ENCODE measurements around the gene HEG1. TPM values are rescaled to one million over a fixed set of nuclear protein-coding genes. Genes with fewer than 3 reads are reported as not detected.

HEG1 gene
- total and polyA plus RNA-seq, 2 of the 4 experiments (the other 2 are of a cell fraction): 25.6 to 43.4 TPM

DNA sequence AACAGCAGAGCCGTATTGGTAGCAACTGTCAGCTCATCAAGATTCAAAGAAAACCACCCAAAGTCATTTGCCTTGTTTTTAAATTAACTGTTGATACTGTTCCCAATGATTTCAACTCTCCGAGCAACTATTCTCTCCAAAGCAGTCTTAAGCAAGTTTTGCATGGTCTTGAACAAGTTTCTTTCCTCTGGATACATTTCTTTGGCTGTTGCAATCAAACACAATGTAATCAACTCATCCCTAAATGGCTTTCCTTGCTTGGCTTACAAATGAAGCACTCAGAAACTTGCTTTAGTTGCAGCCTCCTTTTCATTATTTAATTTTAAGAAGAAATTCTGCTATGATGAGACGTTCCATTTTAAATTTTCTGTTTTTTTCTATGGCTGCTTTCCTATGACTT, 105.8 kb downstream of the HEG1 start:
- H3K27ac ChIP-seq (ENCODE audit: insufficient read depth, low read length): no peak overlapping the region
- peak; percentile 33 for DNase-seq
- H3K14ac ChIP-seq (replicated peaks; ENCODE audit: low read depth, low read length): no peak overlapping the region
- H3K56ac ChIP-seq (ENCODE audit: extremely low read depth, insufficient read depth, low read length): no peak overlapping the region
- no peak overlapping the region for H2BK15ac ChIP-seq (ENCODE audit: low read depth, low read length)
- no peak overlapping the region for H4K5ac ChIP-seq (ENCODE audit: low read depth, low read length)
- no peak overlapping the region for H4K8ac ChIP-seq (ENCODE audit: low read depth in 2 of 2, low read length in 2 of 2)
- ChIA-PET CTCF (no interaction called here), POLR2A (ENCODE audit: unreplicated experiment) (no interaction called here)
- H2AK9ac ChIP-seq (replicated peaks; ENCODE audit: low read depth, low read length, poor library complexity): no peak overlapping the region
- H3K18ac ChIP-seq (ENCODE audit: low read depth, low read length): no peak overlapping the region
- TF ChIP-seq, protein P1, sequence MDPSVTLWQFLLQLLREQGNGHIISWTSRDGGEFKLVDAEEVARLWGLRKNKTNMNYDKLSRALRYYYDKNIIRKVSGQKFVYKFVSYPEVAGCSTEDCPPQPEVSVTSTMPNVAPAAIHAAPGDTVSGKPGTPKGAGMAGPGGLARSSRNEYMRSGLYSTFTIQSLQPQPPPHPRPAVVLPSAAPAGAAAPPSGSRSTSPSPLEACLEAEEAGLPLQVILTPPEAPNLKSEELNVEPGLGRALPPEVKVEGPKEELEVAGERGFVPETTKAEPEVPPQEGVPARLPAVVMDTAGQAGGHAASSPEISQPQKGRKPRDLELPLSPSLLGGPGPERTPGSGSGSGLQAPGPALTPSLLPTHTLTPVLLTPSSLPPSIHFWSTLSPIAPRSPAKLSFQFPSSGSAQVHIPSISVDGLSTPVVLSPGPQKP (IDR thresholded peaks at IDR 0.05; ENCODE audit: borderline replicate concordance, low read depth, low read length): no peak
- no peak for TF ChIP-seq CEBPB (IDR thresholded peaks at IDR 0.05; ENCODE audit: low read depth, low read length)
- TF ChIP-seq RCOR1 (IDR thresholded peaks at IDR 0.05; ENCODE audit: insufficient replicate concordance, low read length): no peak
- no peak for TF ChIP-seq RAD21 (IDR thresholded peaks at IDR 0.05; ENCODE audit: low read length)
- TF ChIP-seq, protein P2, sequence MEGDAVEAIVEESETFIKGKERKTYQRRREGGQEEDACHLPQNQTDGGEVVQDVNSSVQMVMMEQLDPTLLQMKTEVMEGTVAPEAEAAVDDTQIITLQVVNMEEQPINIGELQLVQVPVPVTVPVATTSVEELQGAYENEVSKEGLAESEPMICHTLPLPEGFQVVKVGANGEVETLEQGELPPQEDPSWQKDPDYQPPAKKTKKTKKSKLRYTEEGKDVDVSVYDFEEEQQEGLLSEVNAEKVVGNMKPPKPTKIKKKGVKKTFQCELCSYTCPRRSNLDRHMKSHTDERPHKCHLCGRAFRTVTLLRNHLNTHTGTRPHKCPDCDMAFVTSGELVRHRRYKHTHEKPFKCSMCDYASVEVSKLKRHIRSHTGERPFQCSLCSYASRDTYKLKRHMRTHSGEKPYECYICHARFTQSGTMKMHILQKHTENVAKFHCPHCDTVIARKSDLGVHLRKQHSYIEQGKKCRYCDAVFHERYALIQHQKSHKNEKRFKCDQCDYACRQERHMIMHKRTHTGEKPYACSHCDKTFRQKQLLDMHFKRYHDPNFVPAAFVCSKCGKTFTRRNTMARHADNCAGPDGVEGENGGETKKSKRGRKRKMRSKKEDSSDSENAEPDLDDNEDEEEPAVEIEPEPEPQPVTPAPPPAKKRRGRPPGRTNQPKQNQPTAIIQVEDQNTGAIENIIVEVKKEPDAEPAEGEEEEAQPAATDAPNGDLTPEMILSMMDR (conservative IDR thresholded peaks at IDR 0.05; ENCODE audit: low read depth, low read length): no peak
- no peak for TF ChIP-seq FOS (IDR thresholded peaks at IDR 0.05; ENCODE audit: low read depth, low read length)
- TF ChIP-seq MAFK (IDR thresholded peaks at IDR 0.05; ENCODE audit: low read depth, low read length): no peak
- no peak for TF ChIP-seq MXI1 (IDR thresholded peaks at IDR 0.05; ENCODE audit: borderline replicate concordance, low read depth, low read length)
- TF ChIP-seq RFX5 (IDR thresholded peaks at IDR 0.05; ENCODE audit: low read depth, low read length): no peak
- no peak for TF ChIP-seq MAZ (IDR thresholded peaks at IDR 0.05; ENCODE audit: borderline replicate concordance, low read depth, low read length)
- TF ChIP-seq BHLHE40 (IDR thresholded peaks at IDR 0.05; ENCODE audit: low read depth, low read length): no peak
- no peak for TF ChIP-seq SMC3 (IDR thresholded peaks at IDR 0.05; ENCODE audit: low read depth, low read length)
- no peak for TF ChIP-seq CHD1 (IDR thresholded peaks at IDR 0.05; ENCODE audit: low read depth, low read length)
- TF ChIP-seq, protein P3, sequence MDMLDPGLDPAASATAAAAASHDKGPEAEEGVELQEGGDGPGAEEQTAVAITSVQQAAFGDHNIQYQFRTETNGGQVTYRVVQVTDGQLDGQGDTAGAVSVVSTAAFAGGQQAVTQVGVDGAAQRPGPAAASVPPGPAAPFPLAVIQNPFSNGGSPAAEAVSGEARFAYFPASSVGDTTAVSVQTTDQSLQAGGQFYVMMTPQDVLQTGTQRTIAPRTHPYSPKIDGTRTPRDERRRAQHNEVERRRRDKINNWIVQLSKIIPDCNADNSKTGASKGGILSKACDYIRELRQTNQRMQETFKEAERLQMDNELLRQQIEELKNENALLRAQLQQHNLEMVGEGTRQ (IDR thresholded peaks at IDR 0.05; ENCODE audit: low read depth, low read length): no peak
- H3K4ac ChIP-seq (ENCODE audit: low read depth, low read length): no peak overlapping the region
- no peak overlapping the region for H2BK120ac ChIP-seq (ENCODE audit: low read depth, low read length)
- no peaks in the 10 kb centered on the region for H4K20me1 ChIP-seq (ENCODE audit: insufficient read depth, low read length)
- intact Hi-C loops (cut with micrococcal nuclease): no loop called here
- H3K23ac ChIP-seq (ENCODE audit: low read depth, low read length): no peak overlapping the region
- no CpG with 5 or more reads among the region's 3 CpGs for whole genome bisulfite sequencing, 2 experiments (ENCODE audit: extremely low coverage in 2 of 2, insufficient read length in 1 of 2)
- no peak overlapping the region for H2AK5ac ChIP-seq (ENCODE audit: low read depth, low read length)
- no peak overlapping the region for H2BK20ac ChIP-seq (ENCODE audit: low read depth, low read length)
- H3K4me1 ChIP-seq (ENCODE audit: control insufficient read depth, insufficient read depth, low read length): no peaks in the 10 kb centered on the region; the same call in 1 of the 2 replicates
- no TSS peak for BruUV-seq (replicated peaks)
- H3K36me3 ChIP-seq (ENCODE audit: control insufficient read depth, insufficient read depth, low read length): no peaks in the 10 kb centered on the region
- no peaks in the 10 kb centered on the region for H3K9me3 ChIP-seq (ENCODE audit: control insufficient read depth, insufficient read depth, low read length)
- dilution Hi-C loops (cut with HindIII; ENCODE audit: low sequenced_read_pairs, unreplicated experiment): no loop called here
- peaks cover 3% of the 10 kb centered on the region; the same call in 1 of the 2 replicates for H3K9me1 ChIP-seq (ENCODE audit: insufficient read depth, low read length)
- H3K4me2 ChIP-seq (ENCODE audit: low read depth, low read length): no peak overlapping the region
- H4K91ac ChIP-seq (ENCODE audit: insufficient read depth, low read depth, low read length): no peak overlapping the region
- H3K27me3 ChIP-seq (ENCODE audit: control insufficient read depth, insufficient read depth, low read length): no peaks in the 10 kb centered on the region
- no peaks in the 10 kb centered on the region for H3K79me1 ChIP-seq (ENCODE audit: low read depth in 1 of 2, low read length in 2 of 2)
- no peak overlapping the region for H2AFZ ChIP-seq (replicated peaks; ENCODE audit: low read length, poor library complexity)
- ATAC-seq (ENCODE audit: low read depth): no peak
- H2BK5ac ChIP-seq (ENCODE audit: low read depth, low read length, poor library complexity, severe bottlenecking): no peak overlapping the region
- no peak overlapping the region for H3K4me3 ChIP-seq (ENCODE audit: insufficient read depth, low read depth, low read length)
- no peak overlapping the region for H3K9ac ChIP-seq (ENCODE audit: low read depth, low read length)
- in situ Hi-C loops (cut with MboI; ENCODE audit: low sequenced_read_pairs): no loop called here
